Astrocyte of the spinal cord (primary cell): ENCODE results near the gene TYK2.

Experiments
- DNase-seq: peaks from one replicate; pipeline ENCODE4 v3.0.0; 2011; ENCODE audit warnings: low read depth, low spot score
- H3K4me3 ChIP-seq: 2 replicates; pipeline ENCODE4 v1.5.1; 2011; ENCODE audit warnings: low read depth, mild to moderate bottlenecking, low read length, moderate library complexity
- in situ Hi-C: cut with HindIII; loops from 2 replicates; pipeline ENCODE4 v1.10.0; 2017; ENCODE audit warnings: low sequenced_read_pairs
- TF ChIP-seq, protein P1 (sequence below): IDR thresholded peaks from 2 replicates; pipeline ENCODE4 v1.5.1; 2012; ENCODE audit warnings: low read depth, mild to moderate bottlenecking, low read length, inconsistent platforms

The TYK2 gene

GRCh38 chr19:10317045-10317856 lies 63.1 kb downstream of the TYK2 start:
- H3K4me3 ChIP-seq, result no peak overlapping the region
- TF ChIP-seq, protein P1, sequence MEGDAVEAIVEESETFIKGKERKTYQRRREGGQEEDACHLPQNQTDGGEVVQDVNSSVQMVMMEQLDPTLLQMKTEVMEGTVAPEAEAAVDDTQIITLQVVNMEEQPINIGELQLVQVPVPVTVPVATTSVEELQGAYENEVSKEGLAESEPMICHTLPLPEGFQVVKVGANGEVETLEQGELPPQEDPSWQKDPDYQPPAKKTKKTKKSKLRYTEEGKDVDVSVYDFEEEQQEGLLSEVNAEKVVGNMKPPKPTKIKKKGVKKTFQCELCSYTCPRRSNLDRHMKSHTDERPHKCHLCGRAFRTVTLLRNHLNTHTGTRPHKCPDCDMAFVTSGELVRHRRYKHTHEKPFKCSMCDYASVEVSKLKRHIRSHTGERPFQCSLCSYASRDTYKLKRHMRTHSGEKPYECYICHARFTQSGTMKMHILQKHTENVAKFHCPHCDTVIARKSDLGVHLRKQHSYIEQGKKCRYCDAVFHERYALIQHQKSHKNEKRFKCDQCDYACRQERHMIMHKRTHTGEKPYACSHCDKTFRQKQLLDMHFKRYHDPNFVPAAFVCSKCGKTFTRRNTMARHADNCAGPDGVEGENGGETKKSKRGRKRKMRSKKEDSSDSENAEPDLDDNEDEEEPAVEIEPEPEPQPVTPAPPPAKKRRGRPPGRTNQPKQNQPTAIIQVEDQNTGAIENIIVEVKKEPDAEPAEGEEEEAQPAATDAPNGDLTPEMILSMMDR, result no peak
- in situ Hi-C loops, result no loop called here
- no peak for DNase-seq

GRCh38 chr19:10316229-10317044 lies 63.9 kb downstream of the TYK2 start:
- peak overlapping the region; percentile 82 for H3K4me3 ChIP-seq
- DNase-seq, result no peak
- in situ Hi-C loops, result no loop called here
- TF ChIP-seq, protein P1, result no peak

GRCh38 chr19:10315335-10316214 lies 64.8 kb downstream of the TYK2 start, which contains the start of gene FDX2:
FDX2 (minus strand) TSS chr19:10316015; CDS start chr19:10315996, 19 bp downstream.
- peak within 1 kb of the TSS; percentile 82 for H3K4me3 ChIP-seq
- TF ChIP-seq, protein P1, result no peak
- DNase-seq, result peak; percentile 77
- in situ Hi-C loops, result no loop called here

DNA sequence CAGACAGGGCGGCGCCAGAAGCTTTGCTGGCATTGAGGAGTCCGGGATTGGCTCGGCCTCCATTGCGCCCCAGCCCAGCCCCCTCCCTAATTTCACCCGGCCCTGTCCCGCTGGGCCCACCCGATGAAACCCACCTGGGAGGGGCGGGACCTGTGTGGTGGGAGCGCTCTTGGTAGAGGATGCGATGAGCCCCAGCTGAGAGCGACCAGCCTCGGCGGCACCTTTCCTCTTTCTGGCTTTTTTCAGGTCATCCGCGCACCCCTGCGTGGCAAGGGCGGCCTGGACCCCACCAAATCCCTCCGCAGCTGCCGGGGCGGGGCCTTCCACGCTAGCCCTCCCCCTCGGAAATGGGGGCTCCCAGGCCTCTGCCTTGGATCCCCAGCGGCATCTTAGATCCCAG lies 70.9 kb downstream of the TYK2 start, which contains the start of gene ZGLP1:
Gene ZGLP1 (minus strand): TSS at position 393 of the 400 bp plus-strand sequence.
- in situ Hi-C loops, result no loop called here
- TF ChIP-seq, protein P1, result no peak
- H3K4me3 ChIP-seq, result no peak within 1 kb of the TSS
- DNase-seq, result no peak

DNA sequence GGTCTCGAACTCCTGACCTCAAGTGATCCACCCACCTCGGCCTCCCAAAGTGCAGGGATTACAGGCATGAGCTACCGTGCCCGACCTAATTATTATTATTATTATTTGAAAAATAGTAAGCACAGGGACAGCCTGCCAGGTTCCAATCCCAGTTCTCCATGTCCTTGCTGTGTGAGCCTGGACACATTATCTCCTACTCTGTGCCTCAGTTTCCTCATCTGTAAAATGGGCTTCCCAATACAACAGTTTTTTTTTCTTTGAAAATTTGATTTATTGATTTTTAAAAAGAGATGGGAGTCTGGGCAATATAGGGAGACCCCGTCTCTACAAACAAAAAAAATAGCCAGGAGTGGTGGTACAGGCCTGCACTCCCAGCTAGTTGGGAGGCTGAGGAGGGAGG lies 74.0 kb downstream of the TYK2 start:
- TF ChIP-seq, protein P1, result no peak
- no peak overlapping the region for H3K4me3 ChIP-seq
- no peak for DNase-seq
- in situ Hi-C loops, result no loop called here
